Activated CD8-positive, alpha-beta memory T cell treated with anti-CD3 and anti-CD28 coated beads, Interleukin-2, amount 50 U/mL, for 1 hour (primary cell): ENCODE results near the gene PTPRN2.
"Not testable (repeated sequence)": the region's sequence is repeated elsewhere in the genome, so short reads cannot be mapped to it uniquely, and the experiment has no call there.

Source experiments
- DNase-seq: peaks from one replicate; pipeline ENCODE4 v3.0.0-alpha.2; 2020; ENCODE audit errors: extremely low read depth

The PTPRN2 gene

DNA sequence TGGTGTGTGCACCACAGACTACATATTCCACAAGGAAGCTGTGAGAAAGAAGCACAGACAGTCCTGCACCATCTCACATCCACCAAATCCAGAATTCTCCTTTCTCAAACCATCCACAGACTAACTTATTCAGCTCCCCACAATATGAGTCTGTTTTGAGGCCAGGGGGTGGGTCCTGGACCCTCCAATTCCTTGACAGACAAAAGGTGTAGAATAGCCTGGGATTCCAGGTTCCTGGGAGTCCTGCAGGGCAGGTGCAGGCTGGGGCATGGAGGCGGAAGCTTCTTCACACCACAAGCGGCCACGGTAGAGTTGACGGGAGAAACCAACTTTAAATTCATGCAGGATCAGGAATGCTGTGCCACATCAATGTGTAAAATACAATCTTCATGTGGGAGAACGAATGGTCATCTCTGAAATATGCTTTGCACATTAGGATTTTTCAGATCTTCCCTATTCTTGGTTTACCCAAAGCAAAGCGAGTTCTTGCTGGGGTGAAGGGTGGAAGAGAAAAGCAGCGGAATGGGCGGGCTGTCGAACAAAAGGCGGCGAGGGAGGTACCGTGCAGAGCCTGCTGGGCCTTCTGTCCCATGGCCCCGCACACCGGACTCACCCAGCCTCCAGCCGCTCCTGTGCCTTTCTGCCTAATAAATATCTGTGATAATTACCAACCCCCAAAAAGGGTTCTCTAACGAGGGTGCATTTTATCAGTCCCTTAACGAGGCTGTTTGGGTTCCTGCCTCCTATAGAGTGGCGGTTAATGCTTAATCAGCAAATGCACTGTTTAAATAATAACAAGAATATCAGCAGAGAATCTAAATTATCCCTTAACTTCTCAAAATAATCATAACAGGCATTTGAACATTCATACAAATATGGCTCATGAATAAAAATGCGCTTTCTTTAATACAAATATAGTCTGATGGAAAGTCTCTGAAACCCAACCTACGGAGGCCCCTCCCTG is 736.9 kb downstream of the PTPRN2 start:
- no peak for DNase-seq

DNA sequence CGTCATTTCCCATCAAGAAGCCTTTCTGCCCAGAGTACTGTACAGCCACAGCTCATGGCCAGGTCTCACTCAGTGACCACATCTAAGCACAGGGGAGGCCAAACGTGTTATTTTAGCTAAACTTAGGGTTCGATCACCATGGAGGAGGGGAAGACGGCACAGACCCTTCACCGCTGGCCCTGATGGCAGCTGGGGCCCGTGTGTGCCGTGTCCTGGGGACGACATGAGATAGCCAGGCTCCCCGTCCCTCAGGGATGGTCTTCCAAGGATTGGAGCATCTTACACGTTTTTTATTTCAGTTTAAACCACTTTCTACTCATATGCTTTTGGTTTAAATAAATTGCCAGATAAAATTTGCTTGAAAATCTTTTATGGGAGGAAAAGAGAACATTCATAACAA is 737.9 kb downstream of the PTPRN2 start:
- DNase-seq: no peak

DNA sequence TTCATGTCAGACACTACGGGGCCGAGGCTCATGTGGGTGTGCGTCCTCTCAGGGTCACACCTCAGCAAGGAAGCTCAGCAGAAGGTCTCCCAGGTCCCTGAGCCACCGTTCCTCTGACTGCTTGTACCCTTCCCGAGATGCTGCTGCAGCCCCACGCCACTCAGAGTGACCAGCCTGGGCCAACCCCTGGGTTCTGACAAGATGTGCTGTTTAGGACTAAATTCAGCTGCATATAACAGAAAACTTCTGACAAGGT is 738.4 kb downstream of the PTPRN2 start:
- DNase-seq: no peak

DNA sequence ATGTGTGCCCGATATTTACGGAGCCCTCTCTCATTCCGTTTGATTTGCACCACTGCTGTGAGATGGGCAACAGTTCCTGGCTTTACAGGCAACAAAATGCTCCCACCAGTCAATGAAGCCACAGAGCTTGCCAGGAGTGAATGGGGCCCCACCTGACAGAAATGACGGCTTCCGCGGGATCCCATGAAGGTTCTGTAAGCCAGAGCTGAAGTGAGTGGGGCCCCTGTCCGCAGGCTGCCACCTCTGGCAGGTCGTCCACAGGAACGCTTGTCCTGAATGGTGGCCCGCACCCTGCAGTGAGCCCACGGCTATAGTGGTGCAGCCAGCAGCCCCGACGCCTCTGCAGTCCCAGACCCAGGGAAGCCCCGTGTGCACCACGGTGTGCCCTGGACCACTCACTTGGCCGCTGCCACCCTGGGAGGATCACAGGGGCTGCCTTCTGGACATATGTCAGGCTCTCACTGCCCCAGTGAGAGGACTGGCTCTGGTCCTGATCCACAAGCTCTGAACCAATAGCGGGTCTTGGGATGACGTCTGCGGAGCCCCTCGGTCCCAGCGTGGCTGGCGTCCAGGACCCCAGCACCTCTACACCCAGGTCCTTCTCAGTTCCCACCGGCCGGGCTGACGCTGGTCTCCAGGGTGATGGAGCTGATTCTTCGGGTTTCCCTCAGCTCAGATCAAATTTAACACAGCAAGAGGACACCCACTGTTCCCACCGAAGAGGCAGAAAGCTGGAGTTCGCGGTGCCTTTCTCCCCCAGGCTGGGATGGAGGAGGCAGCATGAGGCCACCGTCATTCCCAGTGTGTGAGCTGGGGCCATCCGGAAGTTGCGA is 738.9 kb downstream of the PTPRN2 start:
- no peak for DNase-seq

DNA sequence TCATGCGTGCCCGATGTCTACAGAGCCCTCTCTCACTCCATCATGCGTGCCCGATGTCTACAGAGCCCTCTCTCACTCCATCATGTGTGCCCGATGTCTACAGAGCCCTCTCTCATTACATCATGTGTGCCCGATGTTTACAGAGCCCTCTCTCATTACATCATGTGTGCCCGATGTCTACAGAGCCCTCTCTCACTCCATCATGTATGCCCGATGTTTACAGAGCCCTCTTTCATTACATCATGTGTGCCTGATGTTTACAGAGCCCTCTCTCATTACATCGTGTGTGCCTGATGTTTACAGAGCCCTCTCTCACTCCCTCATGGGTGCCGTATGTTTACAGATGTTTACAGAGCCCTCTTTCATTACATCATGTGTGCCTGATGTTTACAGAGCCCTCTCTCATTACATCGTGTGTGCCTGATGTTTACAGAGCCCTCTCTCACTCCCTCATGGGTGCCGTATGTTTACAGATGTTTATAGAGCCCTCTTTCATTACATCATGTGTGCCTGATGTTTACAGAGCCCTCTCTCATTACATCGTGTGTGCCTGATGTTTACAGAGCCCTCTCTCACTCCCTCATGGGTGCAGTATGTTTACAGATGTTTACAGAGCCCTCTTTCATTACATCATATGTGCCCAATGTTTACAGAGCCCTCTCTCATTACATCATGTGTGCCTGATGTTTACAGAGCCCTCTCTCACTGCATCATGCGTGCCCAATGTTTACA is 739.7 kb downstream of the PTPRN2 start:
- DNase-seq: not testable (repeated sequence)

DNA sequence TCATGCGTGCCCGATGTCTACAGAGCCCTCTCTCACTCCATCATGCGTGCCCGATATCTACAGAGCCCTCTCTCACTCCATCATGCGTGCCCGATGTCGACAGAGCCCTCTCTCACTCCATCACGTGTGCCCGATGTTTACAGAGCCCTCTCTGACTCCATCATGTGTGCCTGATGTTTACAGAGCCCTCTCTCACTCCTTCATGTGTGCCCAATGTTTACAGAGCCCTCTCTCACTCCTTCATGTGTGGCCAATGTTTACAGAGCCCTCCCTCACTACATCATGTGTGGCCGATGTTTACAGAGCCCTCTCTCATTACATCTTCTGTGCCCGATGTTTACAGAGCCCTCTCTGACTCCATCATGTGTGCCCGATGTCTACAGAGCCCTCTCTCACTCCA is 740.9 kb downstream of the PTPRN2 start:
- DNase-seq: not testable (repeated sequence)

DNA sequence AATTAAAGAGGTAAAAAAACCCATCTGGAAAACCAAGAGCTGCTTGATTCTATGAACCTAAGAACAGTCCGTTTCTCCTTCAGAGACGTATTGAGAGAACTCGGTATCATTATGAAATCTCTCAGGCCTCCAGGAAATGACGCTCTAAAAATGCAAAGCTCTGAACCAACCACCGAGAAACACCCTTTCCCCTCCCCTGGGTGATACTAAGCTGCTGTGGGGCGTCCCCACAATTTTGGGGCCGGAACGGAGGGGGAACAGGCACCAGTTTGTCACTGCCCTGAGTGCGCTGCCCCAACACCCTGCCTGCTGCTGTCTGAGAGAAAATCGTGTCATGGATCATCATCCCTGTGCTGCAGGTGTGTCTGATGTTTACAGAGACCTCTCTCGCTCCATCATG is 741.4 kb downstream of the PTPRN2 start:
- DNase-seq: no peak

DNA sequence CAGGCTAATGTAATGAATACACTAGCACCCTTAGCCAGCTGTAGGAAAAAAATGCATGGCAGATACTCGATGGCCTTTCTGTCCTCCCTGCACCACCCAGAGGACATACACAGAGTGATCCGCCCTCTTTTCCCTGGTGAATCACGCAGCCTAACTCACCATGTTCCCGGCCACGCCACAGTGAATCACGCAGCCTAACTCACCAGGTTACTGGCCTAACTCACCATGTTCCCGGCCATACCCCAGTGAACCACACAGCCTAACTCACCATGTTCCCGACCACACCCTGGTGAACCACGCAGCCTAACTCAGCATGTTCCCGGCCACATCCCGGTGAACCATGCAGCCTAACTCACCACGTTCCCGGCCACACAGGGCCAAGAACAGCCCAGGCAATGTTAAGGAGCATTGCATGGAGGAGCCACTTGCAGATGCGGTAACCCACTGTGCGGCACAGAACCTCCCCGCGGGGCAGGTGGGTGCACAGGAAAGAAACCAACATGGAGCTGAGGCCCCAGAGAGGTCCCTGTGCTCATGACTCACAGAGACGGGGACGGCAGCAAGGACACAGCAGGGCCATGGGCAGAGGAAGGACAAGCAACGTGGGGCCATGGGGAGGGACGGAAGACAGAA is 742.3 kb downstream of the PTPRN2 start:
- no peak for DNase-seq

DNA sequence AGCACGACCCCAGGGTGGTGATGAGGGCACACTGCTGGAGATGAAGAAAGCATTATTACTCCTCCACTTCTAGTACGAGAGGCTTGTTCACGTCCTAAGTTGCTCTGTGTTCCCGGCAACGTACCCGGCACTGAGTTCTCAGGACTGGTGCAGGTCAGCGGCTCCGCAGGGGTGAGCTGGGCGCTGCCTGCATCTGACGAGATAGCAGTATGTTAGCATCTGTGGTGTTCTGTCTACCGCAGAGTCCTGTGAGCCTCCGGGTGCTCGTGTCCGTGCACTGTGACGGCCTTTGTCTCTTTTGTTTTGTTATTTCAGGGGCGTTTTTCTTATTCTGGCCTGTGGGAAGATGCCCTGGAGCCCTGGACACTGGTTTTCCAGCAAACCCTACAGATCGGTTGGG is 743.0 kb downstream of the PTPRN2 start:
- no peak for DNase-seq

DNA sequence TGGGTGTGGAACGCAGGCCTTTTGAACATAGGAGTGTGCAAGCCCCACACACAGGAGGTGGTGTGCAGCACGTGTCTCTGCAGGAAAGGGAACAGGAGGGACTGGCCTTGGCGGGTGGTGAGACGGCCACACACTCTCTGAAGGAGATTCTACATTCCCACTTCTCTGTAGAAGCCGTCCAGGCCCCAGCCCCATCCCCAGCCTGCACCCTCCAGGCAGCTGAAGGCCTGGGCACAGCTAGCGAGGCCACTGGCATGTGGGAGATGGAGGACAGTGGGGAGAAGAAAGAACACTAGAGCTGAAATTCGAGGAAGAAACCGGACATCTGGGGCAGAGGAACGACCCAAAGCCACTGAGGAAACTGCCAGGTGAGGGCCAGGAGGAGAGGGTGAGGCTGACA is 743.5 kb downstream of the PTPRN2 start:
- no peak for DNase-seq

DNA sequence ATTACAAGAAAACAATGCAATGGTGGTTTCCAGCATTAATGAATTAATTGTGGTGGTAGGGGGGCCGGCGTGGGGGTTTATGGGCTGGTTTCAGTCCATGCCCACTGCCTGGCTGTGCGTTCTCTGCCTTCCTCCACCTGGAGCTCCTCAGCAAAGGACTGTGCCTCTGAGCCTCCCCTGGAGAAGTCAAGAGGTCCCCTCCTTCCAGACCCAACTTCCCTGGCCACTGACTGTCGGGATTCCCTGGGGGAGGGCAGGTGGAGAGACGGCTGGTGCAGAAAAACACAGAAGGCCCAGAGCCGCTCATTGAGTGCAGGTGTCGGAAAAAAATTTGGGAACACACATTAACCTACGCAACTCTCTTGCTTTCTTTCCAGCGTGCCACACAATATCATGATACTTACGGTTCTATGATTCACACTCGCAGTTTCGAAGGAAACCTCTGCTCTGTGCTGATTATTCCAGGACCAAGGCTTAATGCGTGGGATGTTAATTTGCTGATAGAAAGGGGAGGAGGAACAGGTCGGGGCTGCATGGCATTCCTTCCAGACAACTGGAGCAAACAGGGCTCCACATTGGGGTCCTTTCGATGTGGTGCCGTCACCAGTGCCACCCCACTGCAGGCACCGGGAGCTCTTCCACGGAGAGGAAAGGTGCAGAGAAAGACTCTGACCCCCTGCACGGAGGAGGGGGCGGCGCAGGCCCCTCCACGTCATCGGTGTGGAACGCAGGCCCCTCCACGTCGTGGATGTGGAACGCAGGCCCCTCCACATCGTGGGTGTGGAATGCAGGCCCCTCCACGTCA is 744.1 kb downstream of the PTPRN2 start:
- DNase-seq: no peak

DNA sequence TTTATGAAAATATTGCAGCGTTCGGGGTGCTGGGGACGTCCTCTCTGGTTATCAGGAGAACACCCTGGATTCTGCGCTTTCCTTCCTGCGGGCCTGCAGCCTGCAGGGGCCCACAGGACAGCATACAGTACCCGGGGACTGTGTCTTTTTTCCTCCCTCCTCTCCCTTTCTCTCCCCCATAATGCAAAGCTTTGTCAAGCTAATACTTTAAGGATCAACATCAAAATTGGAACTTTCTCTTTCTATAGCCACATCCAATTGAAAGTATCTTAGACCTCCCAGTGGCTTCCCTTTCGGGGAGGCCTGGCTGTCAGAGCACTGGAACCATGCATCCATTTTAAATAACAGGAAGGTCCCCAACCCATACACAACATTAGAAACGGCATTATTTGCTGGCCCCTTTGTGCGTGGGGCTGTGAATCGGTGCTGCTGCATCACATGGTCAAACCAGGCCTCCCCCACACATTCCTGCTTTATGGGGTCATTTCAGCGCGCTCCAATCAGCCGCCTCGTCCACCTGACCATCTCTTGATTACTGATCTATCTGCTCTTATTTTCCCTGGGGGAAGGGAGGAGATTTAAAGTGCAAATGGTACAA is 745.8 kb downstream of the PTPRN2 start:
- no peak for DNase-seq

DNA sequence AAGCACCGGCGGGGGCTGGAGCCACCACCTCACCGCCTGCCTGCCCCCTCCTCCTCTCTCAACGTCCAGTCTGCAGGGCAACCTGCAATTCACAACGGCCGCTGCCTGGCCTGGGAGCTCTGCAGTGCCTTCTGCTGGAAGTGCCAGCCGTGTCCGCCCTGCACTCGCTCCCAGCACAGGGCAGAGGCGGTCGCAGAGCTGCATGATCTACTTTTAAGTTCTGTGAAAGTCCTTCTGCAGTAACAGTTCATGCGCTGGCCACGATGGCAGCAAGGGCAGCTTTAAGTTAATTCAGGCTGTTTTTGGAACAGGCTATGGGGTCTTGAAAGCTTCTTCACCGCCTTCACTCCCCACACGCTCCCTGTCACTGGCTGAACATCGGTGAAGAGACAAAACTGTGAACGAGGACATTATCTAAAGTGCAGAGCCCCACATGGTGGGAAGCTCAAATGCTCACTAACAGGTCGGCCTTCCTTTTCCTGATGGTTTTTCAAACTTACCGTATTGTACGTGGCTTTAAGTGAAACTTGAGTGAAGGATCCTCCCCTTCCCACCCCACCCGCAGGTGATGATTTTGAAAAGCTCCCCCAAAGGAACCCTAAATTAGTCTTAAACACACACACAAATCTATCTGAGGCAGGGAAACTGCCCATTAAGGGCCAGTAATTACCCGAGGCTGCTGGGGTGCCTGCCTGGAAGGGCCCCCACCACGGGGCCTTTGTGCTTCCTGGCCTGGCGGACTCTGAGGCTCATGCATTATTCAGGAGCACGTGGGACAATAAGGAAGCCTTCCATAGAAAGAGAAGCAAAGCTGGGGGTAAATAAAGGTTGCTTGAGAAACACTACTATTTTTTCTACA is 746.5 kb downstream of the PTPRN2 start:
- no peak for DNase-seq

DNA sequence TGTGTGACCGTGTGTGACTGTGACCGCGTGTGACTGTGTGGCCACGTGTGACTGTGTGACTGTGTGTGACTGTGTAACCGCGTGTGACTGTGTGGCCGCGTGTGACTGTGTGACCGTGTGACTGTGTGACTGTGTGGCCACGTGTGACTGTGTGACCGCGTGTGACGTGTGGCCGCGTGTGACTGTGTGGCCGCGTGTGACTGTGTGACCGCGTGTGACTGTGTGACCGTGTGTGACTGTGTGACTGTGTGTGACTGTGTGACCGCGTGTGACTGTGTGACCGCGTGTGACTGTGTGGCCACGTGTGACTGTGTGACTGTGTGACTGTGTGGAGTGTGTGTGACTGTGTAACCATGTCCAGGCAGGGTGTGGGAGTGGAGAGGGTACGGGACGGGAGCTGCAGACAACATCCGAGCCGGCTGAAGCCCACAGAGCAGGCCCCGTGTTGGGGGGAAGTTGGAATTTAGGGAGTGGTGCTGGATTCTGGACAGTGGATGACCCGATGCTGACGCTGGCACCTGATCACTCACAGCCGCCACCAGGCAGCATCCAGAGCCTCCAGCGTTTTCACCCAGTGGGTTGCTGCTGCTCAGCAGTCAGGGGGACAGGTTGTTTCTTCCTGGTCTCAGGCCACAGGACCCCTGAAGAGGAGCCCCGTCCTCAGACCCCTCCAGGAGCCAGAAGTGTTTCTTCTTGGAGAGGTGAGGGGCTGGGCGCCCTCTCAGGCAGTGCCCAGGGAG is 747.3 kb downstream of the PTPRN2 start:
- DNase-seq: no peak

DNA sequence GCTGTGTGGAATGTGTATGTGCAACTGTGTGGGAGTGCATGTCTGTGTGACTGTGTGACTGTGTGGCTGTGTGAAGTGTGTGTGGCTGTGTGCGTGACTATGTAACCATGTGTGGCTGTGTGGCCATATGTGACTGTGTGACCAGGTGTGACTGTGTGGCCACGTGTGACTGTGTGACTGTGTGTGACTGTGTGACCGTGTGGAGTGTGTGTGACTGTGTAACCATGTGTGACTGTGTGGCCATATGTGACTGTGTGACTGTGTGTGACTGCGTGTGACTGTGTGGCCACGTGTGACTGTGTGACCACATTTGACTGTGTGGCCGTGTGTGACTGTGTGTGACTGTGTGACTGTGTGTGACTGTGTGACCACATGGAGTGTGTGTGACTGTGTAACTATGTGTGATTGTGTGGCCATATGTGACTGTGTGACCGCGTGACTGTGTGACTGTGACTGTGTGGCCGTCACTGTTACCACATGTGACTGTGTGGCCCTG is 747.9 kb downstream of the PTPRN2 start:
- no peak for DNase-seq

DNA sequence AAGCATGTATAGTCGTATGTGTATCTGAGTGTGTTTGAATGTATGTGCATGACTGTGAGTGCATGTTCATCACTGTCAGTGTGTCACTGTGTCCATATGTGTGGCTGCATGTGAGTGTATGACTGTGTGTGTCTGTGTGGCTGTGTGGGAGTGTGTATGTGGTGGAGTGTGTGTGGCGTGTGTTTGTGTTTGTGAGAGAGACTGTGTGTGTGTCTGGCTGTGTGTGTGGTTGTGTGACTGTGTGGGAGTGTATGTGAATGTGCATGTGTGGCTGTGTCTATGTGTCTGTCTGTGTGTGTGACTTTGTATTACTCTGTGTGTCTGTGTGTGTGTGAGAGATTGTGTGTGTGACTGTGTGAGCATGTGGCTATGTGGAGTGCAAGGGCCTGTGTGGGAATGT is 748.4 kb downstream of the PTPRN2 start:
- no peak for DNase-seq

DNA sequence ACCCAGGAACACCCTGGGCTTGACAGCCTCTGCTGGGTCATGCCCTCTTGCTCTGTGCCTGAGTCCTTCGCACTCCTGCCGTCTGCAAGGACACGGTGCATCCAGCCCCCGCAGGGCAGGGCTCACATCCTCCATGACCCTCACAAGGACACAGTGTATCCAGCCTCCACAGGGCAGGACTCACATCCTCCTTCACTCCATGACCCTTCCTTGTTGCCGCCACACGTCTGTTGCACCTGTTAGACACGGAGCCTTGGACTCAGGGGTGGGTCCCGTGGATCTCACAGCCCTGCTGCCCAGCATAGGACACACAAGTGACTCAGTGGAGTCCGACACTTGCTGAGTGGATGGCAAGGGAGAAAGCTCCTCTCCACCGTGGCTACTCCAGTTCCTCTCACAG is 750.1 kb downstream of the PTPRN2 start:
- DNase-seq: no peak

DNA sequence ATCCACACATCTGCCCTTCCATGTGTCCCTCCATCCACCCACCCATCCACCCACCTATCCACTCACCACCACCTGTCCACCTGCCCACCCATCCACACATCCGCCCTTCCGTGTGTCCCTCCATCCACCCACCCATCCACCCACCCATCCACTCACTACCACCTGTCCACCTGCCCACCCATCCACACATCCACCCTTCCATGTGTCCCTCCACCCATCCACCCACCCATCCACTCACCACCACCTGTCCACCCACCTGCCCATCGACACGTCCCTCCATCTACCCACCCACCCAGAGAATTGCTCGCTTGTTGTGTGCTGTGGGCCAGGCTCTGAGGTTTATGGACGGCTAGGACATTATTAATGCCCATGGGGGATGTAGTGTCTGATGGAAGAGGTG is 750.6 kb downstream of the PTPRN2 start:
- DNase-seq: no peak
